ENCODE measurements around the gene ERICH4. TPM values are rescaled to one million over a fixed set of nuclear protein-coding genes. Genes with fewer than 3 reads are reported as not detected.
"Not testable (repeated sequence)": the region's sequence is repeated elsewhere in the genome, so short reads cannot be mapped to it uniquely, and the experiment has no call there.

The ERICH4 gene
- total RNA-seq, 2 donors from 2014 or later: not detected

DNA sequence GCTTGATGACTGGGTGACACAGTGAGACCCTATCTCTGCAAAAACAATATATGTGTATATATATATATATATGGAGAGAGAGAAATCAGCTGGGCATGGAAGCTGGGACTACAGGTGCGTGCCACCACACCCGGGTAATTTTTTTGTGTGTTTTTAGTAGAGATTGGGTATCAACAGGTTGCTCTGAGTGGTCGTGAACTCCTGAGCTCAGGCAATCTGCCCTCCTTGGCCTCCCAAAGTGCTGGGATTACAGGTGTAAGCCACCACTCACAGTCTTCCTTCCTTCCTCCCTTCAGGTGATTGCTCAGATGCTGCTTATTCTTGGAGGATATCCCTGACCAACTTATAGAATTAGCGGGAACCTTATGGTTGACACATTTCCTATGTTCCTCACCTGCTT lies 41.9 kb downstream of the ERICH4 start:
- TF ChIP-seq CTCF (IDR thresholded peaks at IDR 0.05): no peak
- Histone ChIP-seq H3K9me3 (peaks cover 2% of the 10 kb centered on the region), H3K4me1 (ENCODE audit: control insufficient read depth in 1 of 2, low read depth in 2 of 2) (no peaks in the 10 kb centered on the region), H3K27ac (no peak overlapping the region), H3K4me3 (no peak overlapping the region), H3K27me3 (replicated peaks; ENCODE audit: insufficient read depth) (no peaks in the 10 kb centered on the region), H3K36me3 (no peaks in the 10 kb centered on the region)
- DNase-seq (ENCODE audit: low spot score) (no peak), ATAC-seq (ENCODE audit: insufficient number of reproducible peaks, low FRiP score, low read depth) (no peak)

DNA sequence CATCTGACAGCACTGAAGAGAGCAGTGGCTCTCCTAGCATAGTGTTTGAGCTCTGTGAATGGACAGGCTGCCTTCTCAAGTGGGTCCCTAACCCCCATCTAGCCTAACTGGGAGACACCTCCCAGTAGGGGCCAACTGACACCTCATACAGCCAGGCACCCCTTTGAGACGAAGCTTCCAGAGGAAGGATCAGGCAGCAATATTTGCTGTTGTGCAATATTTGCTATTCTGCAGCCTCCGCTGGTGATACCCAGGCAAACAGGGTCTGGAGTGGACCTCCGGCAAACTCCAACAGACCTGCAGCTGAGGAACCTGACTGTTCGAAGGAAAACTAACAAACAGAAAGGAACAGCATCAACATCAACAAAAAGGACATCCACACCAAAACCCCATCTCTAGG lies 44.0 kb downstream of the ERICH4 start:
- H3K36me3 ChIP-seq; H3K9me3 ChIP-seq; H3K27ac ChIP-seq; H3K4me3 ChIP-seq; H3K4me1 ChIP-seq (ENCODE audit: control insufficient read depth in 1 of 2, low read depth in 2 of 2); H3K27me3 ChIP-seq (replicated peaks; ENCODE audit: insufficient read depth); DNase-seq (ENCODE audit: low spot score); ATAC-seq (ENCODE audit: insufficient number of reproducible peaks, low FRiP score, low read depth): not testable (repeated sequence)

DNA sequence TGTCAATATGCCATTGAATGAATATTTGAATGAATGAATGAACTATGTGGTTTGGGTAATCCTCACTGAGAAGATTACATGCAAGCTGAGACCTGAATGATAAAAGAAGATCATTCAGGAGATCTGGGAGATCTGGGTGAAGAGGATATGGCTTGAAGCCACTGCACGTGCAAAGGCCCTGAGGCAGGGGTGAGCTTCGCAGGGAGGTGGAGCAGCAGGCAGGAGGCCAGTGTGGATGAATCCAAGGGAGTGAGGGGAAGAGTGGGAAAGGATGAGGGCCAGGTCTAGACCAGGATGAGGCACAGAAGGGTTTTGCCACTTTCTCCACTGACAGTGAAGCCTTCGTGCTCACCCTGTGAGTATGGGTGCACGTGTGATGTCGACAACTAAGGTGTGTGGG lies 49.9 kb downstream of the ERICH4 start:
- no peaks in the 10 kb centered on the region for H3K9me3 ChIP-seq
- H3K36me3 ChIP-seq: no peaks in the 10 kb centered on the region
- no peaks in the 10 kb centered on the region for H3K27me3 ChIP-seq (replicated peaks; ENCODE audit: insufficient read depth)
- TF ChIP-seq CTCF (IDR thresholded peaks at IDR 0.05): no peak
- no peak overlapping the region for H3K4me3 ChIP-seq
- H3K27ac ChIP-seq: no peak overlapping the region
- no peak for ATAC-seq (ENCODE audit: insufficient number of reproducible peaks, low FRiP score, low read depth)
- DNase-seq (ENCODE audit: low spot score): no peak
- no peaks in the 10 kb centered on the region for H3K4me1 ChIP-seq (ENCODE audit: control insufficient read depth in 1 of 2, low read depth in 2 of 2)

Other genes with a start within 250 kb of the ERICH4 start
- 10 to 100 TPM in 1 of 2 donors, 1 to 10 TPM in 1; 2.3 to 12.4 TPM for gene CYP2S1, start 249.9 kb upstream of the ERICH4 start, total RNA-seq
- gene AXL, start 223.9 kb upstream of the ERICH4 start, total RNA-seq: 100 to 1,000 TPM; 138 to 157 TPM
- gene HNRNPUL1, start 178.8 kb upstream of the ERICH4 start, total RNA-seq: 100 to 1,000 TPM; 142 to 147 TPM
- 10 to 100 TPM; 15.2 to 22.4 TPM for gene CCDC97, start 133.0 kb upstream of the ERICH4 start, total RNA-seq
- 10 to 100 TPM; 55.1 to 69.6 TPM for gene TGFB1, start 89.2 kb upstream of the ERICH4 start, total RNA-seq
- gene B9D2, start 79.0 kb upstream of the ERICH4 start, total RNA-seq: 1 to 10 TPM; 1.2 to 4.0 TPM
- gene TMEM91, start 66.6 kb upstream of the ERICH4 start, total RNA-seq: 10 to 100 TPM; 20.0 to 44.0 TPM
- gene EXOSC5, start 45.8 kb upstream of the ERICH4 start, total RNA-seq: 10 to 100 TPM in 1 of 2 donors, 1 to 10 TPM in 1; 7.1 to 16.9 TPM
- gene BCKDHA, start 45.3 kb upstream of the ERICH4 start, total RNA-seq: 10 to 100 TPM; 18.5 to 35.9 TPM
- gene B3GNT8, start 15.8 kb upstream of the ERICH4 start, total RNA-seq: 1 to 10 TPM; 4.0 to 4.2 TPM
- 10 to 100 TPM; 21.7 to 27.9 TPM for gene DMAC2, start 3.2 kb upstream of the ERICH4 start, total RNA-seq
- 1 to 10 TPM; 1.1 to 6.9 TPM for gene CEACAM21, start 133.0 kb downstream of the ERICH4 start, total RNA-seq
- 1 to 10 TPM in 1 of 2 donors, not detected in 1; 4.0 TPM for gene CEACAM4, start 183.9 kb downstream of the ERICH4 start, total RNA-seq
- not detected for gene CEACAM7, start 245.1 kb downstream of the ERICH4 start, total RNA-seq